ENCODE results near the gene SPEM1. TPM values are rescaled to one million over a fixed set of nuclear protein-coding genes. Genes with fewer than 3 reads are reported as not detected.

Gene SPEM1
- total RNA-seq, 1 experiment from 2014 or later, result 0.33 TPM

DNA sequence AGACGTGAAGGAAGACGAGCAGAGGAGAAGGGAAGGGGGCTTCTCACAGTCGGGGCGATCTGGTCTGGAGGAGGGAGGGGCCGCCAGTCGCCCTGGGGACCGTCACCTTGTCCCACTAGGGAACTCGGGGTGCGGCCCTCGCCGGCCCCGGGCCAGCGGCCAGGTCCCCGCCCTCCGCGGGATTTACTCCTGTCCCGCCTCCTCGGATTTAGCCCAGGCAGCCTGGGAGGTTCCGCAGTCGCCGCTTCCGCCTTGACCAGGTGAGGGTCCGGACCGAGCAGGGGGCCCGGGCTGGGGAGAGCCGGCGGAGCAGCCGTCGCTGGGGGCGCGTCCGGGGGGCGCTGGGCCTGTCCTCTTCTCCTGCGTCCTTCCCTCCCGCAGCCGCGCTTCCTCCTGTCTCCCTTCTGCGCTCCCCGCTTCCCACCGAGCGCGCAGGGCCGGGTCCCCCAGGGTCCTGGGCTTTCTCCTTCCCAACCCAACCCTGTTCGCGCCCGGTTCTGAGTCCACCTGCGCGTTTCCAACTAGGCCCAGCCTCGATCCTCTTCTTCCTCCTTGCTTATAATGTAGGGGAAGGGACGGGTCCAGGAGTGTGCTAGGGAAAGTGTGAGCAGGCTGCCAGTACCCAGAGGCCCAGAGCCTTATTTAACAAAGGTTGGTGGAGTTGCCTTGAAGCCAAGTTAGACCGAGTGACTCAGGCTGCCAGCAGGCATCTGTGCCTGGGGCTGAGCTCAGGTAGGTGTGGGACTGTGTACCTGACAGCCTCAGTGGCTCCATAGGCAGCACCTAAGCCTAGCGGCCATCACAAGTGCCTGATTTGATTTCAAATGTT, 39.1 kb upstream of the SPEM1 start, which contains the start of gene TNK1:
Gene TNK1 (plus strand): TSS at position 235 of the 829 bp plus-strand sequence. CDS start 1,838 bp downstream, outside the sequence.
- Histone ChIP-seq H3K27ac (ENCODE audit: insufficient read length, low read depth, low read length) (no peak within 1 kb of the TSS), H3K4ac (ENCODE audit: low read depth, low read length) (no peak within 1 kb of the TSS), H3K79me1 (ENCODE audit: insufficient read depth, low read depth, low read length, poor library complexity, severe bottlenecking) (no peaks in the 10 kb centered on the region), H3K56ac (ENCODE audit: insufficient read length, low read depth, low read length) (no peak within 1 kb of the TSS), H3K79me2 (ENCODE audit: insufficient read depth, low read length) (no peaks in the 10 kb centered on the region), H2BK5ac (ENCODE audit: insufficient read length, low read length) (no peak within 1 kb of the TSS), H2BK15ac (ENCODE audit: low read depth, low read length) (no peak within 1 kb of the TSS; the same call in 1 of the 2 replicates), H2BK120ac (ENCODE audit: low read depth, low read length, poor library complexity, severe bottlenecking) (no peak within 1 kb of the TSS), H2BK12ac (ENCODE audit: insufficient read length, low read depth, low read length) (no peak within 1 kb of the TSS), H4K20me1 (ENCODE audit: control insufficient read depth, insufficient read depth, insufficient read length) (no peaks in the 10 kb centered on the region), H4K5ac (ENCODE audit: insufficient read length, low read depth, low read length) (no peak within 1 kb of the TSS), H3K9me3 (ENCODE audit: control insufficient read depth, low read depth, low read length) (no peaks in the 10 kb centered on the region), H2AK5ac (ENCODE audit: insufficient read length, low read length) (no peak within 1 kb of the TSS), H4K91ac (ENCODE audit: insufficient read length, low read depth, low read length) (no peak within 1 kb of the TSS), H2AFZ (ENCODE audit: low read length) (peak within 1 kb of the TSS; percentile 53), H3K23me2 (ENCODE audit: insufficient read length, low read depth, low read length, poor library complexity, severe bottlenecking) (peaks cover 17% of the 10 kb centered on the region), H3K4me2 (ENCODE audit: insufficient read depth, insufficient read length, low read length) (peak within 1 kb of the TSS; percentile 75), H3K27me3 (ENCODE audit: insufficient read depth, low read length) (peaks cover 11% of the 10 kb centered on the region; the same call in 1 of the 2 replicates), H3K9ac (ENCODE audit: extremely low read depth, insufficient read length, low read length) (peak within 1 kb of the TSS; percentile 62), H3K23ac (ENCODE audit: insufficient read length, low read depth, low read length) (no peak within 1 kb of the TSS), H3K14ac (ENCODE audit: insufficient read depth, low read length) (peak within 1 kb of the TSS; percentile 42), H2BK20ac (ENCODE audit: low read depth, low read length, poor library complexity, severe bottlenecking) (no peak within 1 kb of the TSS), H3K18ac (ENCODE audit: insufficient read length, low read depth, low read length) (peak within 1 kb of the TSS; percentile 46), H4K8ac (replicated peaks; ENCODE audit: insufficient read length, low read depth, low read length) (no peak within 1 kb of the TSS), H3T11ph (ENCODE audit: low read length) (no peak within 1 kb of the TSS), H3K4me1 (ENCODE audit: insufficient read depth, low read length) (no peaks in the 10 kb centered on the region)
- peaks cover 52% of the 10 kb centered on the region for H3K27me3 Mint-ChIP-seq (ENCODE audit: low read depth)
- TF ChIP-seq, protein P1, sequence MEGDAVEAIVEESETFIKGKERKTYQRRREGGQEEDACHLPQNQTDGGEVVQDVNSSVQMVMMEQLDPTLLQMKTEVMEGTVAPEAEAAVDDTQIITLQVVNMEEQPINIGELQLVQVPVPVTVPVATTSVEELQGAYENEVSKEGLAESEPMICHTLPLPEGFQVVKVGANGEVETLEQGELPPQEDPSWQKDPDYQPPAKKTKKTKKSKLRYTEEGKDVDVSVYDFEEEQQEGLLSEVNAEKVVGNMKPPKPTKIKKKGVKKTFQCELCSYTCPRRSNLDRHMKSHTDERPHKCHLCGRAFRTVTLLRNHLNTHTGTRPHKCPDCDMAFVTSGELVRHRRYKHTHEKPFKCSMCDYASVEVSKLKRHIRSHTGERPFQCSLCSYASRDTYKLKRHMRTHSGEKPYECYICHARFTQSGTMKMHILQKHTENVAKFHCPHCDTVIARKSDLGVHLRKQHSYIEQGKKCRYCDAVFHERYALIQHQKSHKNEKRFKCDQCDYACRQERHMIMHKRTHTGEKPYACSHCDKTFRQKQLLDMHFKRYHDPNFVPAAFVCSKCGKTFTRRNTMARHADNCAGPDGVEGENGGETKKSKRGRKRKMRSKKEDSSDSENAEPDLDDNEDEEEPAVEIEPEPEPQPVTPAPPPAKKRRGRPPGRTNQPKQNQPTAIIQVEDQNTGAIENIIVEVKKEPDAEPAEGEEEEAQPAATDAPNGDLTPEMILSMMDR (conservative IDR thresholded peaks at IDR 0.05), result no peak
- H3K4me1 Mint-ChIP-seq, result peaks cover 21 to 25% of the 10 kb centered on the region in 2 experiments
- peaks cover 7% of the 10 kb centered on the region in 2 experiments for H3K9me3 Mint-ChIP-seq
- DNase-seq, result peak; percentile 74
- WGBS (ENCODE audit: extremely low coverage, insufficient read length, low lambda C conversion rate), result no CpG with 5 or more reads among the region's 52 CpGs
- H3K27ac Mint-ChIP-seq, result peak within 1 kb of the TSS in 1 of 3 experiments; percentile 8; a peak in 1 of 7 replicates
- H3K36me3 Mint-ChIP-seq (ENCODE audit: insufficient read depth in 1 of 3, low read depth in 3 of 3), result peaks cover 5 to 15% (median 12%) of the 10 kb centered on the region in 3 experiments; a peak in 5 of 7 replicates
- H3K4me3 Mint-ChIP-seq, result peak within 1 kb of the TSS; percentile 76 to 82
